ENCODE measurements around the gene CBFB. TPM values are rescaled to one million over a fixed set of nuclear protein-coding genes. Genes with fewer than 3 reads are reported as not detected.

The CBFB gene
- total and polyA plus RNA-seq, 2 experiments from 2014 or later = 47.4 to 59.0 TPM

DNA sequence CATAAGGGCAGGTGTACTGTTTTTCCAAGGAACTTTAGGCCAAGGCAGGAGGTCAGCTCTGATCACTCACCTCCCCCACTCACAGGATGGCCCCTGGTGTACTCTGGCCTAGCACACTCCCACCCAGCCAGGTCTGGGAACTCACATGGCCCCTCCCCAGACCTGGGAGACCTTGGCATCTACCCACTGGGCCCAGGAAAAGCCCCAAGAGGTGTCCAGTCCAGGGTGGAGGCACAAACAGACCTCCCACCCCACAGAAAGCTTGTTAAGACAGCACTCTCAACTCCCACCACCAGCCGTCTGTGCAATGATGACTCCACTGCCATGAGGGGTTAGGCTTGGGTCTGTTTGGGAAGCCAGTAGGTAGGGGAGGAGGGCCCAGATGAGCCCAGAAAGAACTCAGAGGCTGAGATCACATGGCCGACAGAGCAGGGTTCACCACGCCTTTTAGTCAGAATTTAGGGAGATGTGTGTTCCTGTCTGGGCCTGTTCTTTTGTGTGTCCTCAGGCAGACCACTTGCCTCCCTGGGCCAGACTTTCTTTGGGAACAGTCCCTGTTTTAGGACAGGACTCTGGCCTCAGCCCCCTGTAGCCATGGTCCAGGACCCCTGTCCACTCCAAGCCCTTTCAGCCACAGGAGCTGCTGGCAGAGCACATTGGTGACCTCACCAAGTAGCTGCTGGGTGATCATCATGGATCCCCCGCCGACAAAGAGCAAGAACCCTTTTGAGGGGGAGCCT is 12.1 kb upstream of the CBFB start:
- Histone ChIP-seq H3K4me3 (no peak overlapping the region), H3K27ac (no peak overlapping the region), H3K36me3 (replicated peaks; ENCODE audit: insufficient read depth, low read depth) (no peaks in the 10 kb centered on the region), H3K4me2 (no peak overlapping the region), H4K20me1 (ENCODE audit: insufficient read depth, poor library complexity, severe bottlenecking) (no peaks in the 10 kb centered on the region), H3K79me2 (no peaks in the 10 kb centered on the region), H3K9me2 (replicated peaks; ENCODE audit: insufficient read depth) (no peaks in the 10 kb centered on the region), H3K9me3 (ENCODE audit: low read depth) (no peaks in the 10 kb centered on the region), H3K27me3 (no peaks in the 10 kb centered on the region), H2AFZ (no peak overlapping the region), H3K4me1 (ENCODE audit: insufficient read depth) (peaks cover 10% of the 10 kb centered on the region)
- WGBS (ENCODE audit: low lambda C conversion rate, missing lambda C conversion rate) = 92% methylated on average over 5 of the region's 5 CpGs
- DNase-seq (ENCODE audit: low spot score) = no peak
- TF ChIP-seq, protein P1, sequence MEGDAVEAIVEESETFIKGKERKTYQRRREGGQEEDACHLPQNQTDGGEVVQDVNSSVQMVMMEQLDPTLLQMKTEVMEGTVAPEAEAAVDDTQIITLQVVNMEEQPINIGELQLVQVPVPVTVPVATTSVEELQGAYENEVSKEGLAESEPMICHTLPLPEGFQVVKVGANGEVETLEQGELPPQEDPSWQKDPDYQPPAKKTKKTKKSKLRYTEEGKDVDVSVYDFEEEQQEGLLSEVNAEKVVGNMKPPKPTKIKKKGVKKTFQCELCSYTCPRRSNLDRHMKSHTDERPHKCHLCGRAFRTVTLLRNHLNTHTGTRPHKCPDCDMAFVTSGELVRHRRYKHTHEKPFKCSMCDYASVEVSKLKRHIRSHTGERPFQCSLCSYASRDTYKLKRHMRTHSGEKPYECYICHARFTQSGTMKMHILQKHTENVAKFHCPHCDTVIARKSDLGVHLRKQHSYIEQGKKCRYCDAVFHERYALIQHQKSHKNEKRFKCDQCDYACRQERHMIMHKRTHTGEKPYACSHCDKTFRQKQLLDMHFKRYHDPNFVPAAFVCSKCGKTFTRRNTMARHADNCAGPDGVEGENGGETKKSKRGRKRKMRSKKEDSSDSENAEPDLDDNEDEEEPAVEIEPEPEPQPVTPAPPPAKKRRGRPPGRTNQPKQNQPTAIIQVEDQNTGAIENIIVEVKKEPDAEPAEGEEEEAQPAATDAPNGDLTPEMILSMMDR (IDR thresholded peaks at IDR 0.05; ENCODE audit: poor library complexity) = no peak
- TF ChIP-seq EZH2 (IDR thresholded peaks at IDR 0.05; ENCODE audit: borderline replicate concordance) = no peak
- no peak for TF ChIP-seq EZH2phosphoT487 (IDR thresholded peaks at IDR 0.05; ENCODE audit: low read depth, severe bottlenecking, unreplicated experiment)

GRCh38 chr16:67017421-67017750 is 11.6 kb upstream of the CBFB start:
- no peaks in the 10 kb centered on the region for H3K9me3 ChIP-seq (ENCODE audit: low read depth)
- no peaks in the 10 kb centered on the region for H3K79me2 ChIP-seq
- no peaks in the 10 kb centered on the region for H3K36me3 ChIP-seq (replicated peaks; ENCODE audit: insufficient read depth, low read depth)
- no peaks in the 10 kb centered on the region for H4K20me1 ChIP-seq (ENCODE audit: insufficient read depth, poor library complexity, severe bottlenecking)
- no peak overlapping the region for H3K27ac ChIP-seq
- no peak for DNase-seq (ENCODE audit: low spot score)
- H3K9me2 ChIP-seq (replicated peaks; ENCODE audit: insufficient read depth) = no peaks in the 10 kb centered on the region
- 93% methylated on average over 4 of the region's 4 CpGs for WGBS (ENCODE audit: low lambda C conversion rate, missing lambda C conversion rate)
- H2AFZ ChIP-seq = no peak overlapping the region
- no peaks in the 10 kb centered on the region for H3K27me3 ChIP-seq
- H3K4me3 ChIP-seq = no peak overlapping the region
- TF ChIP-seq EZH2 (IDR thresholded peaks at IDR 0.05; ENCODE audit: borderline replicate concordance) (no peak), EZH2phosphoT487 (IDR thresholded peaks at IDR 0.05; ENCODE audit: low read depth, severe bottlenecking, unreplicated experiment) (no peak)
- TF ChIP-seq, protein P1 (IDR thresholded peaks at IDR 0.05; ENCODE audit: poor library complexity) = no peak
- H3K4me2 ChIP-seq = no peak overlapping the region
- H3K4me1 ChIP-seq (ENCODE audit: insufficient read depth) = peaks cover 10% of the 10 kb centered on the region

- DNase-seq (ENCODE audit: low spot score) = peak; percentile 90
Measured at GRCh38 chr16:67017810-67018488, 11.0 kb upstream of the CBFB start.

More at GRCh38 chr16:67017810-67018488, 11.0 kb upstream of the CBFB start:
- no peak overlapping the region for H3K4me3 ChIP-seq
- H3K9me3 ChIP-seq (ENCODE audit: low read depth) = no peaks in the 10 kb centered on the region
- TF ChIP-seq, protein P1 (IDR thresholded peaks at IDR 0.05; ENCODE audit: poor library complexity) = peak; percentile 75
- no peak for TF ChIP-seq EZH2 (IDR thresholded peaks at IDR 0.05; ENCODE audit: borderline replicate concordance)
- WGBS (ENCODE audit: low lambda C conversion rate, missing lambda C conversion rate) = 34% methylated on average over 6 of the region's 6 CpGs
- H3K27me3 ChIP-seq = no peaks in the 10 kb centered on the region
- no peaks in the 10 kb centered on the region for H3K79me2 ChIP-seq
- H3K36me3 ChIP-seq (replicated peaks; ENCODE audit: insufficient read depth, low read depth) = no peaks in the 10 kb centered on the region
- H3K4me1 ChIP-seq (ENCODE audit: insufficient read depth) = peaks cover 12% of the 10 kb centered on the region
- H3K4me2 ChIP-seq = no peak overlapping the region
- no peak overlapping the region for H3K27ac ChIP-seq
- no peaks in the 10 kb centered on the region for H4K20me1 ChIP-seq (ENCODE audit: insufficient read depth, poor library complexity, severe bottlenecking)
- no peaks in the 10 kb centered on the region for H3K9me2 ChIP-seq (replicated peaks; ENCODE audit: insufficient read depth)
- no peak overlapping the region for H2AFZ ChIP-seq

Data from hepatocyte (in vitro differentiated cells).